IMR-90 (cell line): ENCODE results near the gene LRP1B. TPM values are rescaled to one million over a fixed set of nuclear protein-coding genes. Genes with fewer than 3 reads are reported as not detected.
A peak's percentile ranks its signal among the peaks of the same experiment; 100 is the strongest.

Source experiments
- ATAC-seq: fragments of 200-7000 bp; cut with Tn5 transposase; 2 replicates; pipeline ENCODE4 v1.9.1; 2020; ENCODE audit warnings: low read depth, mild to moderate bottlenecking, moderate library complexity
- BruUV-seq: library from RNA; stranded (reverse); fragments of 400-500 nt; replicated peaks from 2 replicates; lab custom pipeline; 2021; lab: Mats Ljungman, UMichigan
- CTCF ChIA-PET: fragments of 300-600 bp; formaldehyde crosslinking; extraction: SDS; loops from one replicate; lab custom pipeline; 2021; ENCODE audit warnings: antibody characterized with exemption; lab: Yijun Ruan, JAX
- POLR2A ChIA-PET: fragments of 300-600 bp; sonication (Branson Sonifier 250); formaldehyde crosslinking; loops from one replicate; lab custom pipeline; 2022; ENCODE audit warnings: antibody characterized with exemption; ENCODE audit not compliant: unreplicated experiment; lab: Charles Lee
- DNase-seq: peaks from one replicate; pipeline ENCODE4 v3.0.0; 2013
- H2AFZ ChIP-seq: replicated peaks from 2 replicates; pipeline ENCODE3; 2013; ENCODE audit warnings: low read length, mild to moderate bottlenecking; ENCODE audit not compliant: poor library complexity
- H2AK5ac ChIP-seq: 2 replicates; pipeline ENCODE4 v1.6.1; 2013; ENCODE audit warnings: low read depth, low read length, inconsistent platforms
- H2AK9ac ChIP-seq: replicated peaks from 2 replicates; pipeline ENCODE3; 2013; ENCODE audit warnings: mild to moderate bottlenecking, low read depth, low read length, moderate library complexity; ENCODE audit not compliant: poor library complexity
- H2BK120ac ChIP-seq: 2 replicates; pipeline ENCODE4 v1.6.1; 2013; ENCODE audit warnings: low read depth, low read length, inconsistent platforms
- H2BK15ac ChIP-seq: 3 replicates; pipeline ENCODE4 v1.6.1; 2013; ENCODE audit warnings: low read depth, low read length, inconsistent platforms
- H2BK20ac ChIP-seq: 2 replicates; pipeline ENCODE4 v1.6.1; 2013; ENCODE audit warnings: low read depth, mild to moderate bottlenecking, inconsistent platforms, low read length, moderate library complexity
- H2BK5ac ChIP-seq: 2 replicates; pipeline ENCODE4 v1.6.1; 2013; ENCODE audit warnings: mild to moderate bottlenecking, low read depth, low read length, inconsistent platforms; ENCODE audit not compliant: poor library complexity, severe bottlenecking
- H3K14ac ChIP-seq: replicated peaks from 2 replicates; pipeline ENCODE4 v1.6.1; 2013; ENCODE audit warnings: low read depth, low read length, inconsistent platforms
- H3K18ac ChIP-seq: 2 replicates; pipeline ENCODE4 v1.6.1; 2013; ENCODE audit warnings: low read depth, low read length, control low read depth
- H3K23ac ChIP-seq: 2 replicates; pipeline ENCODE4 v1.6.1; 2013; ENCODE audit warnings: low read depth, low read length, inconsistent platforms
- H3K27ac ChIP-seq: 2 replicates; pipeline ENCODE4 v1.5.1; 2013; ENCODE audit warnings: mild to moderate bottlenecking, control low read depth, low read length; ENCODE audit not compliant: insufficient read depth
- H3K27me3 ChIP-seq: 2 replicates; pipeline ENCODE4 v1.6.1; 2013; ENCODE audit warnings: low read length; ENCODE audit not compliant: control insufficient read depth, insufficient read depth
- H3K36me3 ChIP-seq: 2 replicates; pipeline ENCODE4 v1.6.1; 2013; ENCODE audit warnings: low read length, mixed read lengths; ENCODE audit not compliant: control insufficient read depth, insufficient read depth
- H3K4ac ChIP-seq: 2 replicates; pipeline ENCODE4 v1.6.1; 2013; ENCODE audit warnings: low read depth, low read length, inconsistent platforms
- H3K4me1 ChIP-seq: 2 replicates; pipeline ENCODE4 v1.6.1; 2013; ENCODE audit warnings: low read length, mixed read lengths; ENCODE audit not compliant: control insufficient read depth, insufficient read depth
- H3K4me2 ChIP-seq: 2 replicates; pipeline ENCODE4 v1.6.1; 2013; ENCODE audit warnings: low read depth, mild to moderate bottlenecking, control low read depth, low read length, moderate library complexity
- H3K4me3 ChIP-seq: 2 replicates; pipeline ENCODE4 v1.5.1; 2013; ENCODE audit warnings: low read depth, mild to moderate bottlenecking, control low read depth, low read length, moderate library complexity; ENCODE audit not compliant: insufficient read depth
- H3K56ac ChIP-seq: 2 replicates; pipeline ENCODE4 v1.6.1; 2013; ENCODE audit warnings: low read length, inconsistent platforms; ENCODE audit not compliant: insufficient read depth; ENCODE audit errors: extremely low read depth
- H3K79me1 ChIP-seq, 2 experiments: 2 replicates each; pipeline ENCODE4 v1.6.1; 2013; ENCODE audit warnings: low read length in 2 of 2, inconsistent platforms in 1 of 2, low read depth in 1 of 2
- H3K9ac ChIP-seq: 2 replicates; pipeline ENCODE4 v1.6.1; 2013; ENCODE audit warnings: low read depth, low read length, control low read depth
- H3K9me1 ChIP-seq: 2 replicates; pipeline ENCODE4 v1.6.1; 2013; ENCODE audit warnings: low read length, inconsistent platforms; ENCODE audit not compliant: insufficient read depth
- H3K9me3 ChIP-seq: 2 replicates; pipeline ENCODE4 v1.6.1; 2013; ENCODE audit warnings: low read length; ENCODE audit not compliant: control insufficient read depth, insufficient read depth
- H4K20me1 ChIP-seq: 2 replicates; pipeline ENCODE4 v1.6.1; 2013; ENCODE audit warnings: low read length, inconsistent platforms; ENCODE audit not compliant: insufficient read depth
- H4K5ac ChIP-seq: 2 replicates; pipeline ENCODE4 v1.6.1; 2013; ENCODE audit warnings: mild to moderate bottlenecking, low read depth, low read length, control low read depth
- H4K8ac ChIP-seq, 2 experiments: 2 replicates each; pipeline ENCODE4 v1.6.1; 2013; ENCODE audit warnings: low read depth in 2 of 2, low read length in 2 of 2, control low read depth in 1 of 2, inconsistent platforms in 1 of 2
- H4K91ac ChIP-seq: 2 replicates; pipeline ENCODE4 v1.6.1; 2013; ENCODE audit warnings: low read depth, low read length, inconsistent platforms; ENCODE audit not compliant: insufficient read depth
- CTCF ChIP-seq: conservative IDR thresholded peaks from 2 replicates; pipeline ENCODE4 v1.5.1; 2012; ENCODE audit warnings: mild to moderate bottlenecking, low read depth, low read length, improper control_type of control experiment
- MAFK ChIP-seq: IDR thresholded peaks from 2 replicates; pipeline ENCODE4 v1.6.1; 2012; ENCODE audit warnings: low read depth, low read length, improper control_type of control experiment
- NFE2L2 ChIP-seq: fragments of 150-350 bp; IDR thresholded peaks from 2 replicates; pipeline ENCODE4 v1.6.1; 2016; ENCODE audit warnings: low read depth, mild to moderate bottlenecking, low read length
- POLR2A ChIP-seq: IDR thresholded peaks from 2 replicates; pipeline ENCODE4 v1.6.1; 2012; ENCODE audit warnings: mild to moderate bottlenecking, low read depth, low read length
- RAD21 ChIP-seq: IDR thresholded peaks from 2 replicates; pipeline ENCODE4 v1.6.1; 2012; ENCODE audit warnings: low read length, improper control_type of control experiment
- RCOR1 ChIP-seq: IDR thresholded peaks from 2 replicates; pipeline ENCODE4 v1.6.1; 2012; ENCODE audit warnings: mild to moderate bottlenecking, low read length, improper control_type of control experiment; ENCODE audit not compliant: insufficient replicate concordance
- SMC3 ChIP-seq: fragments of 150-350 bp; IDR thresholded peaks from 2 replicates; pipeline ENCODE4 v1.6.1; 2016; ENCODE audit warnings: low read depth, mild to moderate bottlenecking, antibody characterized with exemption, low read length, moderate library complexity
- WGBS, 2 experiments: methylation state at CpG; one replicate each; pipeline versions ENCODE4 v1.1.5 to v1.1.7; 2013; ENCODE audit warnings: missing lambda C conversion rate in 2 of 2; ENCODE audit not compliant: insufficient read length in 1 of 2; ENCODE audit errors: extremely low coverage in 2 of 2; 5-methylcytosine and 5-hydroxymethylcytosine counted together
- dilution Hi-C: fragments of 300-500 bp; cut with HindIII; formaldehyde crosslinking; loops from one replicate; pipeline ENCODE4 v1.14.3; 2018; ENCODE audit warnings: low sequenced_read_pairs; ENCODE audit not compliant: unreplicated experiment
- in situ Hi-C: fragments of 300-500 bp; cut with MboI; formaldehyde crosslinking; loops from 3 replicates; pipeline ENCODE4 v1.14.3; 2019; ENCODE audit warnings: low sequenced_read_pairs, inconsistent platforms, mixed read lengths
- intact Hi-C: fragments of 100-400 bp; cut with micrococcal nuclease; formaldehyde crosslinking; loops from 2 replicates; pipeline ENCODE4 v1.10.0; 2022
- polyA plus RNA-seq, 3 experiments: library from polyadenylated mRNA; depleted of rRNA; stranded (reverse); fragments of >200 nt; gene quantifications; 2 replicates each; pipeline ENCODE4 v1.2.3, GENCODE V29; 2012; ENCODE audit warnings: low replicate concordance in 1 of 3
- total RNA-seq: library from RNA; depleted of rRNA; stranded (reverse); fragments of >200 nt; gene quantifications from 2 replicates; pipeline ENCODE4 v1.2.3, GENCODE V29; 2012

Gene LRP1B
- total and polyA plus RNA-seq, 2 of the 4 experiments (the other 2 are of a cell fraction) = under 0.01 to 0.02 TPM

GRCh38 chr2:141065042-141065441 is 1065.8 kb downstream of the LRP1B start:
- H4K91ac ChIP-seq = no peak overlapping the region
- no peak overlapping the region for H2BK120ac ChIP-seq
- WGBS, 2 experiments = no CpG with 5 or more reads among the region's 4 CpGs
- H3K36me3 ChIP-seq = no peaks in the 10 kb centered on the region
- no peaks in the 10 kb centered on the region for H3K79me1 ChIP-seq
- H3K14ac ChIP-seq = no peak overlapping the region
- no peak overlapping the region for H3K9ac ChIP-seq
- no peak overlapping the region for H4K8ac ChIP-seq
- no peak overlapping the region for H3K4me2 ChIP-seq
- no peak overlapping the region for H2BK20ac ChIP-seq
- H2AK9ac ChIP-seq = no peak overlapping the region
- no peak overlapping the region for H2AK5ac ChIP-seq
- no peak overlapping the region for H3K27ac ChIP-seq
- no peak overlapping the region for H3K23ac ChIP-seq
- H4K5ac ChIP-seq = no peak overlapping the region
- no peak overlapping the region for H2BK15ac ChIP-seq
- H3K9me3 ChIP-seq = no peaks in the 10 kb centered on the region
- no peak for TF ChIP-seq RCOR1
- no peak for TF ChIP-seq SMC3
- TF ChIP-seq NFE2L2 = no peak
- no peak for TF ChIP-seq RAD21
- no peak for TF ChIP-seq CTCF
- no peak for TF ChIP-seq POLR2A
- peak; percentile 93 for TF ChIP-seq MAFK
- H3K4me3 ChIP-seq = no peak overlapping the region
- H3K18ac ChIP-seq = no peak overlapping the region
- in situ Hi-C loops = no loop called here
- H2AFZ ChIP-seq = no peak overlapping the region
- ChIA-PET POLR2A (no interaction called here), CTCF (no interaction called here)
- no peak overlapping the region for H3K4ac ChIP-seq
- no TSS peak for BruUV-seq
- intact Hi-C loops = no loop called here
- H3K27me3 ChIP-seq = no peaks in the 10 kb centered on the region
- H3K4me1 ChIP-seq = no peaks in the 10 kb centered on the region
- no peak for ATAC-seq
- H2BK5ac ChIP-seq = no peak overlapping the region
- dilution Hi-C loops = no loop called here
- H4K20me1 ChIP-seq = no peaks in the 10 kb centered on the region
- no peak overlapping the region for H3K56ac ChIP-seq
- DNase-seq = no peak
- H3K9me1 ChIP-seq = no peaks in the 10 kb centered on the region
